Neural cell (in vitro differentiated cells): Measurements from ENCODE around the gene FCHSD2. TPM values are rescaled to one million over a fixed set of nuclear protein-coding genes. Genes with fewer than 3 reads are reported as not detected.

Experiments used
- H2AFZ ChIP-seq: fragments of 200-600, 300-800 bp; sonication (generic), shearing (Covaris generic); 2 replicates; pipeline ENCODE4 v1.6.0; 2014; ENCODE audit warnings: low read depth, mild to moderate bottlenecking, antibody characterized with exemption, low read length, moderate library complexity
- H3F3A ChIP-seq: fragments of 200-600 bp; shearing (Covaris generic); 2 replicates; pipeline ENCODE4 v1.6.1; 2016; ENCODE audit warnings: mild to moderate bottlenecking, moderate library complexity, mixed read lengths, antibody characterized with exemption, low read length; ENCODE audit not compliant: insufficient read depth, poor library complexity, severe bottlenecking
- H3K27ac ChIP-seq: fragments of 200-600, 300-800 bp; sonication (generic), shearing (Covaris generic); 2 replicates; pipeline ENCODE4 v1.5.1; 2014; ENCODE audit warnings: mild to moderate bottlenecking, low read length, moderate library complexity
- H3K27me3 ChIP-seq: fragments of 300-800, 200-600 bp; sonication (generic), shearing (Covaris generic); 2 replicates; pipeline ENCODE4 v1.6.0; 2014; ENCODE audit warnings: mild to moderate bottlenecking, low read depth, low read length, moderate library complexity; ENCODE audit not compliant: insufficient read depth
- H3K36me3 ChIP-seq: fragments of 300-800, 200-600 bp; sonication (generic), shearing (Covaris generic); 2 replicates; pipeline ENCODE4 v1.5.1; 2014; ENCODE audit warnings: mild to moderate bottlenecking, antibody characterized with exemption, low read length, moderate library complexity; ENCODE audit not compliant: insufficient read depth
- H3K4me2 ChIP-seq: fragments of 300-800, 200-600 bp; sonication (generic), shearing (Covaris generic); 2 replicates; pipeline ENCODE4 v1.6.0; 2014; ENCODE audit warnings: mild to moderate bottlenecking, low read length
- H3K4me3 ChIP-seq: fragments of 300-800, 200-600 bp; sonication (generic), shearing (Covaris generic); 2 replicates; pipeline ENCODE4 v1.5.1; 2014; ENCODE audit warnings: mild to moderate bottlenecking, low read length, moderate library complexity
- H3K79me2 ChIP-seq: fragments of 200-600 bp; shearing (Covaris generic); replicated peaks from 2 replicates; pipeline ENCODE4 v1.6.0; 2014; ENCODE audit warnings: mild to moderate bottlenecking, low read length, moderate library complexity; ENCODE audit not compliant: insufficient read depth
- H3K9ac ChIP-seq: fragments of 300-800, 200-600 bp; sonication (generic), shearing (Covaris generic); 2 replicates; pipeline ENCODE4 v1.6.1; 2016; ENCODE audit warnings: mild to moderate bottlenecking, low read length, mixed read lengths
- H3K9me2 ChIP-seq: fragments of 200-600 bp; shearing (Covaris generic); 2 replicates; pipeline ENCODE4 v1.6.1; 2016; ENCODE audit warnings: mild to moderate bottlenecking, low read length, mixed read lengths; ENCODE audit not compliant: insufficient read depth
- H3K9me3 ChIP-seq: fragments of 200-600, 300-800 bp; sonication (generic), shearing (Covaris generic); 2 replicates; pipeline ENCODE4 v1.6.1; 2016; ENCODE audit warnings: mild to moderate bottlenecking, mixed run types, low read length, moderate library complexity, mixed read lengths
- H4K20me1 ChIP-seq: fragments of 200-600 bp; shearing (Covaris generic); 2 replicates; pipeline ENCODE4 v1.6.1; 2016; ENCODE audit warnings: mild to moderate bottlenecking, mixed run types; ENCODE audit not compliant: insufficient read depth
- EP300 ChIP-seq: fragments of 450-650 bp; conservative IDR thresholded peaks from 2 replicates; pipeline ENCODE4 v1.6.1; 2014; ENCODE audit warnings: antibody characterized with exemption, mild to moderate bottlenecking, moderate library complexity; ENCODE audit not compliant: poor library complexity, severe bottlenecking
- EZH2 ChIP-seq: fragments of 200-600, 300-800 bp; shearing (Covaris generic), sonication (generic); IDR thresholded peaks from 2 replicates; pipeline ENCODE4 v1.6.1; 2014; ENCODE audit warnings: antibody characterized with exemption, low read length, borderline replicate concordance, mild to moderate bottlenecking; ENCODE audit not compliant: insufficient read depth, poor library complexity, severe bottlenecking
- MXI1 ChIP-seq: fragments of 450-650 bp; conservative IDR thresholded peaks from 2 replicates; pipeline ENCODE4 v1.6.1; 2014; ENCODE audit warnings: antibody characterized with exemption, mild to moderate bottlenecking; ENCODE audit not compliant: poor library complexity, severe bottlenecking
- POLR2AphosphoS5 ChIP-seq: IDR thresholded peaks from 2 replicates; pipeline ENCODE4 v1.6.1; 2012
- RAD21 ChIP-seq: fragments of 450-650 bp; conservative IDR thresholded peaks from 2 replicates; pipeline ENCODE4 v1.6.1; 2014; ENCODE audit warnings: antibody characterized with exemption, mild to moderate bottlenecking, moderate library complexity
- SMC3 ChIP-seq: fragments of 450-650 bp; conservative IDR thresholded peaks from 2 replicates; pipeline ENCODE4 v1.6.1; 2014; ENCODE audit warnings: antibody characterized with exemption, mild to moderate bottlenecking, moderate library complexity; ENCODE audit not compliant: poor library complexity
- TAF1 ChIP-seq: IDR thresholded peaks from 2 replicates; pipeline ENCODE4 v1.6.1; 2012; ENCODE audit warnings: low read depth
- polyA plus RNA-seq: library from polyadenylated mRNA; depleted of rRNA; stranded (reverse); fragments of >200 nt; gene quantifications from 2 replicates; pipeline ENCODE4 v1.2.3, GENCODE V29; 2014
- TF ChIP-seq, protein P1 (sequence below): fragments of 450-650 bp; IDR thresholded peaks from 2 replicates; pipeline ENCODE4 v1.5.1; 2014; ENCODE audit warnings: antibody characterized with exemption, mild to moderate bottlenecking, moderate library complexity; ENCODE audit not compliant: poor library complexity, severe bottlenecking
- TF ChIP-seq, protein P2 (sequence below): IDR thresholded peaks from 2 replicates; pipeline ENCODE4 v1.6.1; 2012; ENCODE audit warnings: borderline replicate concordance

The FCHSD2 gene
- polyA plus RNA-seq, 1 donor from 2014 or later: 40.8 TPM

DNA sequence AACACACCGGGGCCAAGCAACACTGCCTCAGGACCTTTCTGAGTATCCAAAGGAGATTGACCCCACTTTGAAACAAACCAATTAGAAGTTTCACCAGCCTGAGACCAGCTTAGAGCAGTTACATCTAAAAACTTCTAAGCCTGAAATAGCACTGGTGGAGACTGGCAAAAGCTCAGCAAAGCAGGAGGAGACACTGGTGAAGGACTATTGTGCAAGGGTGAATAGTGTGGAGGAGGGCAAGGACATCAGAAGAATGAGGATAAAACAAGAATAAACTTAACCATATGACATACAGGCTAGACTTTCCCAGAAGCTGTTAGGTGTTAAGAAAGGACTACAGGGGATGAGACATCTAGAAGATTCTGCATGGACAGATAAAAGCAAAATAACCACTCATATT is 152.4 kb downstream of the FCHSD2 start:
- no peaks in the 10 kb centered on the region for H4K20me1 ChIP-seq
- H3K79me2 ChIP-seq: no peaks in the 10 kb centered on the region
- no peaks in the 10 kb centered on the region for H3K27me3 ChIP-seq
- H3K9me3 ChIP-seq: no peaks in the 10 kb centered on the region
- H3K9me2 ChIP-seq: no peaks in the 10 kb centered on the region
- H2AFZ ChIP-seq: no peak overlapping the region
- no peak overlapping the region for H3K27ac ChIP-seq
- H3K36me3 ChIP-seq: peaks cover 5% of the 10 kb centered on the region
- no peak for TF ChIP-seq POLR2AphosphoS5
- no peak for TF ChIP-seq TAF1
- no peak for TF ChIP-seq RAD21
- no peak for TF ChIP-seq EZH2
- TF ChIP-seq, protein P1, sequence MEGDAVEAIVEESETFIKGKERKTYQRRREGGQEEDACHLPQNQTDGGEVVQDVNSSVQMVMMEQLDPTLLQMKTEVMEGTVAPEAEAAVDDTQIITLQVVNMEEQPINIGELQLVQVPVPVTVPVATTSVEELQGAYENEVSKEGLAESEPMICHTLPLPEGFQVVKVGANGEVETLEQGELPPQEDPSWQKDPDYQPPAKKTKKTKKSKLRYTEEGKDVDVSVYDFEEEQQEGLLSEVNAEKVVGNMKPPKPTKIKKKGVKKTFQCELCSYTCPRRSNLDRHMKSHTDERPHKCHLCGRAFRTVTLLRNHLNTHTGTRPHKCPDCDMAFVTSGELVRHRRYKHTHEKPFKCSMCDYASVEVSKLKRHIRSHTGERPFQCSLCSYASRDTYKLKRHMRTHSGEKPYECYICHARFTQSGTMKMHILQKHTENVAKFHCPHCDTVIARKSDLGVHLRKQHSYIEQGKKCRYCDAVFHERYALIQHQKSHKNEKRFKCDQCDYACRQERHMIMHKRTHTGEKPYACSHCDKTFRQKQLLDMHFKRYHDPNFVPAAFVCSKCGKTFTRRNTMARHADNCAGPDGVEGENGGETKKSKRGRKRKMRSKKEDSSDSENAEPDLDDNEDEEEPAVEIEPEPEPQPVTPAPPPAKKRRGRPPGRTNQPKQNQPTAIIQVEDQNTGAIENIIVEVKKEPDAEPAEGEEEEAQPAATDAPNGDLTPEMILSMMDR: no peak
- TF ChIP-seq EP300: no peak
- no peaks in the 10 kb centered on the region for H3F3A ChIP-seq
- no peak overlapping the region for H3K9ac ChIP-seq
- no peak overlapping the region for H3K4me3 ChIP-seq
- H3K4me2 ChIP-seq: no peak overlapping the region

DNA sequence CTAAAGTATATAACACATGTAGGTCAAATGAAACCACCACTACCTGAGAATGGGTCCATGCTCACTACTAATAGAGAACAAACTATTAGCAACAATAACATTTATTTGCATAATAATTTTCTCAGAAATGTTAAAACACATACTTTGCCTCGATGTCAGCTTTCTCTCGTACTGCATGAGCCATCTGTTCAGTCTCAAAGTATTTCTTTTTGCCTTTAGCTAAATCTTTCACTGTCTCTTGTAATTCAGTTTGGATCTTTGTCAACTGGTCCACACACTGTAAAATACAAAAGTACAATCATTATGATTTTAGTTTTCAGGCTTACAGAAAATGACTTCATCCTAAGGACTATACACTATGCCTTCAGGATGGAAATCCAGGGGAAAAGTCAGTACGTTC is 153.3 kb downstream of the FCHSD2 start:
- H3K27ac ChIP-seq: no peak overlapping the region
- no peaks in the 10 kb centered on the region for H3K79me2 ChIP-seq
- no peak overlapping the region for H3K9ac ChIP-seq
- no peak for TF ChIP-seq EZH2
- H3F3A ChIP-seq: no peaks in the 10 kb centered on the region
- no peak overlapping the region for H2AFZ ChIP-seq
- no peaks in the 10 kb centered on the region for H3K9me2 ChIP-seq
- H3K27me3 ChIP-seq: no peaks in the 10 kb centered on the region
- H3K4me2 ChIP-seq: no peak overlapping the region
- peaks cover 5% of the 10 kb centered on the region for H3K36me3 ChIP-seq
- H4K20me1 ChIP-seq: no peaks in the 10 kb centered on the region
- no peak overlapping the region for H3K4me3 ChIP-seq
- H3K9me3 ChIP-seq: no peaks in the 10 kb centered on the region

DNA sequence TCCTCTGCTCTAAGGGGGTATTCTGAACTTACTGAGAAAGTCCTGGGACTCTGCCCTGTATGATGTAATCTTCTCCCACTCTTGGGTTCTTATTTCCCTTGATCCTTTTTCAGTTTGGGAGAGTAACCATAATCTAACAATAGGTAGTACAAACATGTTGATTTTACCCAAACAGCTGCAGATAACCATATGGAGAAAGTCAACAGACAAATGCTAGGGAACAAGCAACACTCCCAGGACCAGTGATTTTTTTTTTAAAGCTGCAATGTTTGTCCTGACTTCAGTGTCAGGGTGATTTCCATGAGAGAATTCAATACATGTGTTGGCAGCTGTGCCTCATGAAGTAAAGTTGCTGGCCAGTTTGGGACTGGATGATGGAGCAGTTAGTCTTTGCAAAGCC is 156.5 kb downstream of the FCHSD2 start:
- Histone ChIP-seq H3K79me2 (no peaks in the 10 kb centered on the region), H3K9ac (no peak overlapping the region), H3K9me3 (no peaks in the 10 kb centered on the region), H3K27me3 (no peaks in the 10 kb centered on the region), H3K27ac (no peak overlapping the region), H3K36me3 (peaks cover 5% of the 10 kb centered on the region), H3K4me3 (no peak overlapping the region), H4K20me1 (no peaks in the 10 kb centered on the region), H2AFZ (no peak overlapping the region), H3K9me2 (no peaks in the 10 kb centered on the region), H3K4me2 (no peak overlapping the region), H3F3A (no peaks in the 10 kb centered on the region)
- TF ChIP-seq EP300 (no peak), MXI1 (no peak), POLR2AphosphoS5 (no peak), SMC3 (no peak), TAF1 (no peak), RAD21 (no peak), EZH2 (no peak)
- TF ChIP-seq, protein P2, sequence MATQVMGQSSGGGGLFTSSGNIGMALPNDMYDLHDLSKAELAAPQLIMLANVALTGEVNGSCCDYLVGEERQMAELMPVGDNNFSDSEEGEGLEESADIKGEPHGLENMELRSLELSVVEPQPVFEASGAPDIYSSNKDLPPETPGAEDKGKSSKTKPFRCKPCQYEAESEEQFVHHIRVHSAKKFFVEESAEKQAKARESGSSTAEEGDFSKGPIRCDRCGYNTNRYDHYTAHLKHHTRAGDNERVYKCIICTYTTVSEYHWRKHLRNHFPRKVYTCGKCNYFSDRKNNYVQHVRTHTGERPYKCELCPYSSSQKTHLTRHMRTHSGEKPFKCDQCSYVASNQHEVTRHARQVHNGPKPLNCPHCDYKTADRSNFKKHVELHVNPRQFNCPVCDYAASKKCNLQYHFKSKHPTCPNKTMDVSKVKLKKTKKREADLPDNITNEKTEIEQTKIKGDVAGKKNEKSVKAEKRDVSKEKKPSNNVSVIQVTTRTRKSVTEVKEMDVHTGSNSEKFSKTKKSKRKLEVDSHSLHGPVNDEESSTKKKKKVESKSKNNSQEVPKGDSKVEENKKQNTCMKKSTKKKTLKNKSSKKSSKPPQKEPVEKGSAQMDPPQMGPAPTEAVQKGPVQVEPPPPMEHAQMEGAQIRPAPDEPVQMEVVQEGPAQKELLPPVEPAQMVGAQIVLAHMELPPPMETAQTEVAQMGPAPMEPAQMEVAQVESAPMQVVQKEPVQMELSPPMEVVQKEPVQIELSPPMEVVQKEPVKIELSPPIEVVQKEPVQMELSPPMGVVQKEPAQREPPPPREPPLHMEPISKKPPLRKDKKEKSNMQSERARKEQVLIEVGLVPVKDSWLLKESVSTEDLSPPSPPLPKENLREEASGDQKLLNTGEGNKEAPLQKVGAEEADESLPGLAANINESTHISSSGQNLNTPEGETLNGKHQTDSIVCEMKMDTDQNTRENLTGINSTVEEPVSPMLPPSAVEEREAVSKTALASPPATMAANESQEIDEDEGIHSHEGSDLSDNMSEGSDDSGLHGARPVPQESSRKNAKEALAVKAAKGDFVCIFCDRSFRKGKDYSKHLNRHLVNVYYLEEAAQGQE: no peak
- TF ChIP-seq, protein P1: no peak
